GM23248 (cell line): ENCODE data around the gene COX20.

Experiments
- EZH2 ChIP-seq: fragments of 200-600 bp; sonication (generic); IDR thresholded peaks from 2 replicates; pipeline ENCODE4 v1.6.1; 2018; ENCODE audit warnings: antibody characterized with exemption, mild to moderate bottlenecking; ENCODE audit not compliant: insufficient read depth, poor library complexity, severe bottlenecking
- EZH2phosphoT487 ChIP-seq: fragments of 200-600 bp; sonication (generic); IDR thresholded peaks from 2 replicates; pipeline ENCODE4 v1.6.1; 2018; ENCODE audit warnings: antibody characterized with exemption, moderate library complexity, mild to moderate bottlenecking, low read depth; ENCODE audit not compliant: insufficient read depth

DNA sequence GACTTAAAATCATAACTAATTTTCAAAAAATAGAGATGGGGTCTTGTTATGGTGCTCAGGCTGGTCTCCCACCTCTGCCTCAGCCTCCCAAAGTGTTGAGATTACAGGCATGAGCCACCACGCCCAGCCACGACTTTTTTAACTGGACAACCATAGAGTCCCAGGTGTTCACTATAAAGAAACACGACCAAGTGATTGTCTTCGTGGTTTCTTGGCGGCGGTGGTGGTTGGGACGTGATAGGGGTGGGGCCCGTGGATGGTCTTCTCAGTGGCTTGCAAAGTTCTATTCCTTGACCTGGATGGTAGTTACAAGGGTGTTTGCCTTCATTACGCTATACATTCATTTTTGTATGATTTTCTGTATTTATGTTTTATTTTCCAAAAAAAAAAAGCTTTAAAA lies 34.6 kb upstream of the COX20 start:
- TF ChIP-seq EZH2, result no peak
- TF ChIP-seq EZH2phosphoT487, result no peak
